CD4-positive, alpha-beta T cell treated with Interleukin-6 at 100 ng/mL for 8 hours (primary cell): ENCODE data around the gene CNKSR1.

Experiments used
- DNase-seq: peaks from one replicate; pipeline ENCODE4 v3.0.0-alpha.2; 2020; ENCODE audit warnings: mixed read lengths, low spot score

The CNKSR1 gene

GRCh38 chr1:26177182-26177684 lies at the start of gene CNKSR1:
Gene CNKSR1, plus strand, starts transcription at chr1:26177491. Its CDS starts 57 bp downstream, at chr1:26177548.
- no peak for DNase-seq

GRCh38 chr1:26129778-26130177 lies 47.5 kb upstream of the CNKSR1 start:
- no peak for DNase-seq

- no peak for DNase-seq
Observed at GRCh38 chr1:26130695-26131094, 46.6 kb upstream of the CNKSR1 start.

GRCh38 chr1:26132128-26132833 lies 45.0 kb upstream of the CNKSR1 start:
- no peak for DNase-seq

GRCh38 chr1:26132834-26133167 lies 44.5 kb upstream of the CNKSR1 start:
- DNase-seq: no peak

GRCh38 chr1:26134466-26134865 lies 42.8 kb upstream of the CNKSR1 start:
- no peak for DNase-seq

GRCh38 chr1:26138974-26139558 lies 38.2 kb upstream of the CNKSR1 start:
- DNase-seq: no peak

GRCh38 chr1:26142159-26142558 lies 35.1 kb upstream of the CNKSR1 start:
- no peak for DNase-seq

- peak; percentile 82 for DNase-seq
Observed at GRCh38 chr1:26145041-26145959, 32.0 kb upstream of the CNKSR1 start.

GRCh38 chr1:26145960-26146294 lies 31.4 kb upstream of the CNKSR1 start:
- DNase-seq: no peak

- DNase-seq: no peak
Observed at GRCh38 chr1:26148887-26149286, 28.4 kb upstream of the CNKSR1 start.

GRCh38 chr1:26153966-26154532 lies 23.2 kb upstream of the CNKSR1 start:
- DNase-seq: no peak

GRCh38 chr1:26154750-26155149 lies 22.5 kb upstream of the CNKSR1 start:
- no peak for DNase-seq

- DNase-seq: no peak
Observed at GRCh38 chr1:26155370-26156284, 21.7 kb upstream of the CNKSR1 start.

- no peak for DNase-seq
Observed at GRCh38 chr1:26156285-26157038, 20.8 kb upstream of the CNKSR1 start.

- DNase-seq: no peak
Observed at GRCh38 chr1:26158271-26158907, 18.9 kb upstream of the CNKSR1 start.

- no peak for DNase-seq
Observed at GRCh38 chr1:26158908-26159742, 18.2 kb upstream of the CNKSR1 start, which contains the start of gene FAM110D. Gene FAM110D, plus strand, starts transcription at chr1:26159079. Its CDS starts 2,213 bp downstream, at chr1:26161292.

GRCh38 chr1:26159743-26160039 lies 17.6 kb upstream of the CNKSR1 start:
- no peak for DNase-seq
